HepG2 (cell line): Measurements from ENCODE around the gene PTPN3. TPM values are rescaled to one million over a fixed set of nuclear protein-coding genes. Genes with fewer than 3 reads are reported as not detected.

Experiments used
- ATAC-seq: fragments of 200-7000 bp; cut with Tn5 transposase; 3 replicates; pipeline ENCODE4 v1.9.1; 2020; ENCODE audit warnings: mild to moderate bottlenecking, moderate library complexity
- BruUV-seq: library from RNA; stranded (reverse); fragments of 400-500 nt; replicated peaks from 2 replicates; lab custom pipeline; 2021; lab: Mats Ljungman, UMichigan
- CTCF ChIA-PET: fragments of 300-600 bp; formaldehyde crosslinking; extraction: SDS; loops from one replicate; lab custom pipeline; 2021; ENCODE audit warnings: low total read pairs, inconsistent platforms, low intra/inter-chr PET ratio; lab: Yijun Ruan, JAX
- POLR2A ChIA-PET: fragments of 350-600 bp; sonication (Branson Sonifier 250); formaldehyde crosslinking; loops from one replicate; lab custom pipeline; 2020; ENCODE audit warnings: antibody characterized with exemption, inconsistent platforms; lab: Yijun Ruan, JAX
- DNase-seq: peaks from one replicate; pipeline ENCODE4 v3.0.0-alpha.2; 2015; ENCODE audit warnings: low spot score
- FAIRE-seq: peaks from 3 replicates; lab custom pipeline; 2011; peaks lifted over from hg19 to GRCh38; lab: Jason Lieb, UNC
- H2AFZ ChIP-seq: one replicate; pipeline ENCODE4 v1.6.1; 2011; ENCODE audit warnings: low read length, inconsistent platforms
- H3K27ac ChIP-seq: fragments of 300-600 bp; 3 replicates; pipeline ENCODE4 v1.8.0; 2011; ENCODE audit warnings: mixed run types, mild to moderate bottlenecking, mixed read lengths, low read length, inconsistent platforms; ENCODE audit not compliant: insufficient read depth; ENCODE audit errors: extremely low read length
- H3K27me3 ChIP-seq, 2 experiments: fragments of 200-600 bp in 1 of 2; 2 replicates in 1 of 2; 3 replicates in 1 of 2; pipeline versions ENCODE4 v1.6.0 to v1.8.0; 2011; ENCODE audit warnings: low read length in 2 of 2, mild to moderate bottlenecking in 2 of 2, moderate library complexity in 2 of 2, inconsistent platforms in 1 of 2; ENCODE audit not compliant: insufficient read depth in 2 of 2, control insufficient read depth in 1 of 2
- H3K36me3 ChIP-seq, 2 experiments: fragments of 200-600 bp in 1 of 2; replicated peaks in 1 of 2; 2 replicates in 1 of 2; 3 replicates in 1 of 2; pipeline versions ENCODE4 v1.5.1 to v1.8.0; 2011; ENCODE audit warnings: low read length in 2 of 2, inconsistent platforms in 1 of 2; ENCODE audit not compliant: insufficient read depth in 2 of 2, control insufficient read depth in 1 of 2
- H3K4me1 ChIP-seq: 2 replicates; pipeline ENCODE4 v1.5.1; 2012; ENCODE audit warnings: low read length, inconsistent platforms; ENCODE audit not compliant: insufficient read depth
- H3K4me2 ChIP-seq: 2 replicates; pipeline ENCODE4 v1.6.0; 2011; ENCODE audit warnings: low read depth, low read length, inconsistent platforms
- H3K4me3 ChIP-seq, 3 experiments: fragments of 200-600 bp in 1 of 3; sonication (generic), shearing (Covaris generic) in 1 of 3; replicated peaks in 1 of 3; 2 replicates each; pipeline ENCODE4 v1.5.1; 2011 to 2016; ENCODE audit warnings: low read length in 3 of 3, inconsistent platforms in 2 of 3, low read depth in 2 of 3, mild to moderate bottlenecking in 2 of 3, control low read depth in 1 of 3, mixed read lengths in 1 of 3; ENCODE audit not compliant: insufficient read depth in 1 of 3
- H3K79me2 ChIP-seq: one replicate; pipeline ENCODE4 v1.6.1; 2011; ENCODE audit warnings: low read length, inconsistent platforms; ENCODE audit not compliant: insufficient read depth
- H3K9ac ChIP-seq: 2 replicates; pipeline ENCODE4 v1.6.0; 2011; ENCODE audit warnings: mild to moderate bottlenecking, low read depth, low read length, inconsistent platforms; ENCODE audit not compliant: insufficient read depth
- H3K9me3 ChIP-seq: 2 replicates; pipeline ENCODE4 v1.5.1; 2012; ENCODE audit warnings: mild to moderate bottlenecking, low read length
- H4K20me1 ChIP-seq: 2 replicates; pipeline ENCODE4 v1.6.0; 2011; ENCODE audit warnings: inconsistent platforms, mild to moderate bottlenecking, low read length, moderate library complexity; ENCODE audit not compliant: insufficient read depth
- CHCHD3 ChIP-seq: sonication (generic); formaldehyde crosslinking; IDR thresholded peaks from 2 replicates; pipeline ENCODE4 v1.8.0; 2022; ENCODE audit warnings: mild to moderate bottlenecking, missing genetic modification reagents, moderate library complexity
- EED ChIP-seq: sonication (generic); formaldehyde crosslinking; IDR thresholded peaks from 2 replicates; pipeline ENCODE4 v1.5.0; 2020; ENCODE audit warnings: mild to moderate bottlenecking, missing genetic modification reagents
- HHEX ChIP-seq: IDR thresholded peaks from 2 replicates; pipeline ENCODE4 v1.6.1; 2016; ENCODE audit warnings: control low read depth
- HOXA9 ChIP-seq: sonication (generic); formaldehyde crosslinking; IDR thresholded peaks from 2 replicates; pipeline ENCODE4 v1.8.1; 2022; ENCODE audit warnings: missing genetic modification reagents, mild to moderate bottlenecking, moderate library complexity, borderline replicate concordance
- JDP2 ChIP-seq: sonication (generic); formaldehyde crosslinking; IDR thresholded peaks from 2 replicates; pipeline ENCODE4 v1.8.1; 2022; ENCODE audit warnings: missing genetic modification reagents, borderline replicate concordance
- MEIS2 ChIP-seq: sonication (generic); formaldehyde crosslinking; IDR thresholded peaks from 2 replicates; pipeline ENCODE4 v1.9.0; 2021; ENCODE audit warnings: mild to moderate bottlenecking, missing genetic modification reagents
- NONO ChIP-seq, 2 experiments: fragments of 450-650 bp in 1 of 2; sonication (generic) in 1 of 2; formaldehyde crosslinking in 1 of 2; IDR thresholded peaks in 1 of 2; conservative IDR thresholded peaks in 1 of 2; 2 replicates each; pipeline versions ENCODE4 v1.6.1 to v1.8.0; 2017 to 2022; ENCODE audit warnings: mild to moderate bottlenecking in 1 of 2, missing genetic modification reagents in 1 of 2, moderate library complexity in 1 of 2
- PHF21A ChIP-seq: sonication (generic); formaldehyde crosslinking; IDR thresholded peaks from 2 replicates; pipeline ENCODE4 v1.5.0; 2020; ENCODE audit warnings: mild to moderate bottlenecking, missing genetic modification reagents
- TARDBP ChIP-seq: sonication (generic); formaldehyde crosslinking; IDR thresholded peaks from 2 replicates; pipeline ENCODE4 v1.8.0; 2022; ENCODE audit warnings: mild to moderate bottlenecking, missing genetic modification reagents
- U2AF1 ChIP-seq: fragments of 200-400 bp; formaldehyde crosslinking; optimal IDR thresholded peaks from 2 replicates; pipeline ENCODE3; 2017; ENCODE audit warnings: mild to moderate bottlenecking, low read depth, low read length
- XRCC5 ChIP-seq: fragments of 200-400 bp; formaldehyde crosslinking; optimal IDR thresholded peaks from 2 replicates; pipeline ENCODE3; 2017; ENCODE audit warnings: mild to moderate bottlenecking, low read length
- ZBTB21 ChIP-seq: sonication (generic); formaldehyde crosslinking; IDR thresholded peaks from 2 replicates; pipeline ENCODE4 v1.4.0; 2020; ENCODE audit warnings: missing genetic modification reagents
- ZBTB3 ChIP-seq: sonication (generic); formaldehyde crosslinking; IDR thresholded peaks from 2 replicates; pipeline ENCODE4 v1.4.0; 2020; ENCODE audit warnings: low read depth, mild to moderate bottlenecking, moderate library complexity, missing genetic modification reagents, borderline replicate concordance
- ZNF296 ChIP-seq: sonication (generic); formaldehyde crosslinking; conservative IDR thresholded peaks from 2 replicates; pipeline ENCODE4 v1.5.0; 2020; ENCODE audit warnings: mild to moderate bottlenecking, missing genetic modification reagents
- ZNF841 ChIP-seq: sonication (generic); formaldehyde crosslinking; IDR thresholded peaks from 2 replicates; pipeline ENCODE4 v1.8.1; 2023; ENCODE audit warnings: missing genetic modification reagents, borderline replicate concordance
- WGBS: methylation state at CpG from one replicate; pipeline ENCODE4 v1.1.6; 2017; ENCODE audit warnings: low lambda C conversion rate; 5-methylcytosine and 5-hydroxymethylcytosine counted together
- in situ Hi-C: cut with HindIII; loops from 2 replicates; pipeline ENCODE4 v1.10.0; 2017; ENCODE audit warnings: low pct_unique_long_range_greater_than_20kb; ENCODE audit not compliant: extremely low pct_ligation_motif_present
- intact Hi-C: fragments of 100-400 bp; cut with micrococcal nuclease; formaldehyde crosslinking; loops from one replicate; pipeline ENCODE4 v1.10.0; 2022; ENCODE audit not compliant: unreplicated experiment
- polyA plus RNA-seq, 8 experiments: library from polyadenylated mRNA; depleted of rRNA in 3 of 8; stranded (reverse) in 7 of 8; unstranded in 1 of 8; fragments of >200 nt; fragmentation: Illumina TruSeq in 4 of 8; extraction: Trizol in 4 of 8; gene quantifications; 2 replicates each; pipeline versions ENCODE4 v1.2.1 to v1.2.3, GENCODE V29; 2011 to 2016; ENCODE audit warnings: low read depth in 4 of 8, missing spikeins in 1 of 8, mixed read lengths in 1 of 8; ENCODE audit not compliant: insufficient read depth in 1 of 8
- total RNA-seq, 5 experiments: library from RNA; depleted of rRNA; stranded (reverse); fragments of >200 nt; fragmentation: Illumina TruSeq; extraction: Trizol; gene quantifications; 2 replicates each; pipeline ENCODE4 v1.2.3, GENCODE V29; 2016; ENCODE audit warnings: low read depth in 1 of 5
- TF ChIP-seq, protein P1 (sequence below): sonication (generic); formaldehyde crosslinking; IDR thresholded peaks from 2 replicates; pipeline ENCODE4 v1.4.0; 2020; ENCODE audit warnings: mild to moderate bottlenecking, missing genetic modification reagents
- TF ChIP-seq, protein P2 (sequence below): sonication (generic); formaldehyde crosslinking; IDR thresholded peaks from 2 replicates; pipeline ENCODE4 v1.5.1; 2020; ENCODE audit warnings: missing genetic modification reagents, mild to moderate bottlenecking, borderline replicate concordance
- TF ChIP-seq, protein P3 (sequence below): sonication (generic); formaldehyde crosslinking; IDR thresholded peaks from 2 replicates; pipeline ENCODE4 v1.8.0; 2022; ENCODE audit warnings: missing genetic modification reagents, low read depth, mild to moderate bottlenecking, borderline replicate concordance

Gene PTPN3
- total and polyA plus RNA-seq, 2 of the 13 experiments (the other 11 are each of a cell fraction or from before 2014, with no cell fraction given): 5.6 to 20.5 TPM

DNA sequence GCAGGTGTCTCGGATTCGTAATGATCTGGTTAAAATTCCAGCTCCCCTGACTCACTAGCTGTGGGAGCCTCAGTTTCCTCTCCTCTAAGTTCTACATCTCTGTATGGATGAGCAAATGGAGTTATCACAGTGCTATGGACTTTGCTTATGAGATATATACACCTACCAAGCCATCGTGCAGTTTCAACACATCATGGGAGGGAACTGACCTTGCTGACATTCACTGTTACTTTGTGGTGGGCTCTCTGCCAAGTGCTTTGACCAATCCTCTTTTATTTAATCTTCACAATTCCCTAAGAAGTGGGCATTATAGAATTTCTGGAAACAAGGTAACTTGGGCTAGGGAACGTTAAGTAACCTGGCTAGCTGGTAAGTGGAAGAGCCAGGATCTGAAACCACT lies 70.2 kb downstream of the PTPN3 start:
- Histone ChIP-seq H3K27ac (no peak overlapping the region), H3K4me1 (no peaks in the 10 kb centered on the region), H3K4me3 (no peak overlapping the region), H3K4me2 (no peak overlapping the region), H3K36me3 (peaks cover 11 to 46% of the 10 kb centered on the region in 2 experiments), H3K27me3 (no peaks in the 10 kb centered on the region), H3K79me2 (no peaks in the 10 kb centered on the region), H3K9me3 (no peaks in the 10 kb centered on the region), H4K20me1 (no peaks in the 10 kb centered on the region), H2AFZ (no peak overlapping the region), H3K9ac (no peak overlapping the region)
- BruUV-seq: no TSS peak
- 79% methylated on average over 4 of the region's 4 CpGs for WGBS
- ChIA-PET CTCF (no interaction called here), POLR2A (no interaction called here)
- no peak for TF ChIP-seq U2AF1
- TF ChIP-seq PHF21A (CRISPR knock-in tag): no peak
- TF ChIP-seq TARDBP (CRISPR knock-in tag): no peak
- TF ChIP-seq, protein P1, sequence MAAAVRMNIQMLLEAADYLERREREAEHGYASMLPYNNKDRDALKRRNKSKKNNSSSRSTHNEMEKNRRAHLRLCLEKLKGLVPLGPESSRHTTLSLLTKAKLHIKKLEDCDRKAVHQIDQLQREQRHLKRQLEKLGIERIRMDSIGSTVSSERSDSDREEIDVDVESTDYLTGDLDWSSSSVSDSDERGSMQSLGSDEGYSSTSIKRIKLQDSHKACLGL: no peak
- TF ChIP-seq, protein P2, sequence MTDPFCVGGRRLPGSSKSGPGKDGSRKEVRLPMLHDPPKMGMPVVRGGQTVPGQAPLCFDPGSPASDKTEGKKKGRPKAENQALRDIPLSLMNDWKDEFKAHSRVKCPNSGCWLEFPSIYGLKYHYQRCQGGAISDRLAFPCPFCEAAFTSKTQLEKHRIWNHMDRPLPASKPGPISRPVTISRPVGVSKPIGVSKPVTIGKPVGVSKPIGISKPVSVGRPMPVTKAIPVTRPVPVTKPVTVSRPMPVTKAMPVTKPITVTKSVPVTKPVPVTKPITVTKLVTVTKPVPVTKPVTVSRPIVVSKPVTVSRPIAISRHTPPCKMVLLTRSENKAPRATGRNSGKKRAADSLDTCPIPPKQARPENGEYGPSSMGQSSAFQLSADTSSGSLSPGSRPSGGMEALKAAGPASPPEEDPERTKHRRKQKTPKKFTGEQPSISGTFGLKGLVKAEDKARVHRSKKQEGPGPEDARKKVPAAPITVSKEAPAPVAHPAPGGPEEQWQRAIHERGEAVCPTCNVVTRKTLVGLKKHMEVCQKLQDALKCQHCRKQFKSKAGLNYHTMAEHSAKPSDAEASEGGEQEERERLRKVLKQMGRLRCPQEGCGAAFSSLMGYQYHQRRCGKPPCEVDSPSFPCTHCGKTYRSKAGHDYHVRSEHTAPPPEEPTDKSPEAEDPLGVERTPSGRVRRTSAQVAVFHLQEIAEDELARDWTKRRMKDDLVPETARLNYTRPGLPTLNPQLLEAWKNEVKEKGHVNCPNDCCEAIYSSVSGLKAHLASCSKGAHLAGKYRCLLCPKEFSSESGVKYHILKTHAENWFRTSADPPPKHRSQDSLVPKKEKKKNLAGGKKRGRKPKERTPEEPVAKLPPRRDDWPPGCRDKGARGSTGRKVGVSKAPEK (CRISPR knock-in tag): no peak
- TF ChIP-seq EED (CRISPR knock-in tag): no peak
- TF ChIP-seq HOXA9 (CRISPR knock-in tag): no peak
- TF ChIP-seq MEIS2: no peak
- TF ChIP-seq JDP2 (CRISPR knock-in tag): no peak
- TF ChIP-seq NONO (IDR thresholded peaks at IDR 0.05): no peak
- no peak for TF ChIP-seq NONO (CRISPR knock-in tag; conservative IDR thresholded peaks at IDR 0.05)
- no peak for TF ChIP-seq ZBTB21
- TF ChIP-seq, protein P3, sequence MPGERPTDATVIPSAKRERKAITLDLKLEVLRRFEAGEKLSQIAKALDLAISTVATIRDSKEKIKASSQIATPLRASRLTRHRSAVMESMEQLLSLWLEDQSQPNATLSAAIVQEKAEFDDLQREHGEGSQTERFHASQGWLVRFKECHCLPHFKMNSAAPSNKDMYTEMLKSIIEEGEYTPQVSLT (CRISPR knock-in tag): no peak
- TF ChIP-seq XRCC5: no peak
- no peak for TF ChIP-seq CHCHD3 (CRISPR knock-in tag)
- TF ChIP-seq ZNF296 (CRISPR knock-in tag): no peak
- no peak for TF ChIP-seq HHEX
- TF ChIP-seq ZNF841 (CRISPR knock-in tag): no peak
- TF ChIP-seq ZBTB3 (CRISPR knock-in tag): no peak
- intact Hi-C loops: no loop called here
- DNase-seq: no peak
- in situ Hi-C loops: no loop called here
- no peak for FAIRE-seq
- no peak for ATAC-seq
